ENCODE data around the gene NRM.
"Not testable (repeated sequence)": the region's sequence is repeated elsewhere in the genome, so short reads cannot be mapped to it uniquely, and the experiment has no call there.

Gene NRM

DNA sequence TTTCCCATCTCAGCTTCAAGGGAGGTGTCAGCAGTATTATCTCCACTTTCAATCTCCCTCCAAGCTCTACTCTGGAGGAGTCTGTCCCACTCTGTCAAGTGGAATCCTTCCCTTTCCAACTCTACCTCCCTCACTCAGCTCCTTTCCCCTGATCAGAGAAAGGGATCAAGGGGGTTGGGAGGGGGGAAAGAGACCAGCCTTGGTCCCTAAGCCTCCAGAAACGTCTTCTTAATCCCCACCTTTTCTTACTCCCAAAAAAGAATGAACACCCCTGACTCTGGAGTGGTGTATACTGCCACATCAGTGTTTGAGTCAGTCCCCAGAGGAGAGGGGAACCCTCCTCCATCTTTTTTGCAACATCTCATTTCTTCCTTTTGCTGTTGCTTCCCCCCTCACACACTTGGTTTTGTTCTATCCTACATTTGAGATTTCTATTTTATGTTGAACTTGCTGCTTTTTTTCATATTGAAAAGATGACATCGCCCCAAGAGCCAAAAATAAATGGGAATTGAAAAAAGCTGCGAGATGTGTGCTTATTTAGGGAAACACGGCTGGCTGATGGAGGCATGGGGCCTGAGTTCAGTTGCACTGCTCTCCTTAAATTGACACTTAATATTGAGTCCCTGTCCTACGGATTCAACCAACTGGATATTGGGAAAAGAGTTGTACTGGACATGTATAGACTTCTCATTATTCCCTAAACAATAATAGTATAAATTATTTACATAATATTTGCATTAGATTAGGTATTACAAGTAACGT lies 34.3 kb upstream of the NRM start (continued):
- TF ChIP-seq ZNF510 (tag by site-specific recombination; IDR thresholded peaks at IDR 0.05; ENCODE audit: insufficient replicate concordance) (no peak), YY2 (tag by site-specific recombination; IDR thresholded peaks at IDR 0.05) (no peak)
- TF ChIP-seq, protein P1, sequence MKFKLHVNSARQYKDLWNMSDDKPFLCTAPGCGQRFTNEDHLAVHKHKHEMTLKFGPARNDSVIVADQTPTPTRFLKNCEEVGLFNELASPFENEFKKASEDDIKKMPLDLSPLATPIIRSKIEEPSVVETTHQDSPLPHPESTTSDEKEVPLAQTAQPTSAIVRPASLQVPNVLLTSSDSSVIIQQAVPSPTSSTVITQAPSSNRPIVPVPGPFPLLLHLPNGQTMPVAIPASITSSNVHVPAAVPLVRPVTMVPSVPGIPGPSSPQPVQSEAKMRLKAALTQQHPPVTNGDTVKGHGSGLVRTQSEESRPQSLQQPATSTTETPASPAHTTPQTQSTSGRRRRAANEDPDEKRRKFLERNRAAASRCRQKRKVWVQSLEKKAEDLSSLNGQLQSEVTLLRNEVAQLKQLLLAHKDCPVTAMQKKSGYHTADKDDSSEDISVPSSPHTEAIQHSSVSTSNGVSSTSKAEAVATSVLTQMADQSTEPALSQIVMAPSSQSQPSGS (tag by site-specific recombination; IDR thresholded peaks at IDR 0.05; ENCODE audit: low read depth), result no peak

DNA sequence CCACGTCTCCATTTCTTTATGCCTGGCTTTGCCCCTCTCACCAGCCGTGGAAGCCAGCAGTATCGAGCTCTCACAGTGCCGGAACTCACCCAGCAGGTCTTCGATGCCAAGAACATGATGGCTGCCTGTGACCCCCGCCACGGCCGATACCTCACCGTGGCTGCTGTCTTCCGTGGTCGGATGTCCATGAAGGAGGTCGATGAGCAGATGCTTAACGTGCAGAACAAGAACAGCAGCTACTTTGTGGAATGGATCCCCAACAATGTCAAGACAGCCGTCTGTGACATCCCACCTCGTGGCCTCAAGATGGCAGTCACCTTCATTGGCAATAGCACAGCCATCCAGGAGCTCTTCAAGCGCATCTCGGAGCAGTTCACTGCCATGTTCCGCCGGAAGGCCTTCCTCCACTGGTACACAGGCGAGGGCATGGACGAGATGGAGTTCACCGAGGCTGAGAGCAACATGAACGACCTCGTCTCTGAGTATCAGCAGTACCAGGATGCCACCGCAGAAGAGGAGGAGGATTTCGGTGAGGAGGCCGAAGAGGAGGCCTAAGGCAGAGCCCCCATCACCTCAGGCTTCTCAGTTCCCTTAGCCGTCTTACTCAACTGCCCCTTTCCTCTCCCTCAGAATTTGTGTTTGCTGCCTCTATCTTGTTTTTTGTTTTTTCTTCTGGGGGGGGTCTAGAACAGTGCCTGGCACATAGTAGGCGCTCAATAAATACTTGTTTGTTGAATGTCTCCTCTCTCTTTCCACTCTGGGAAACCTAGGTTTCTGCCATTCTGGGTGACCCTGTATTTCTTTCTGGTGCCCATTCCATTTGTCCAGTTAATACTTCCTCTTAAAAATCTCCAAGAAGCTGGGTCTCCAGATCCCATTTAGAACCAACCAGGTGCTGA lies 33.3 kb upstream of the NRM start:
- H3K4me1 ChIP-seq (ENCODE audit: control insufficient read depth, insufficient read depth, low read length); H3K4me3 ChIP-seq (ENCODE audit: low read depth, low read length): not testable (repeated sequence)
- TF ChIP-seq, protein P2, sequence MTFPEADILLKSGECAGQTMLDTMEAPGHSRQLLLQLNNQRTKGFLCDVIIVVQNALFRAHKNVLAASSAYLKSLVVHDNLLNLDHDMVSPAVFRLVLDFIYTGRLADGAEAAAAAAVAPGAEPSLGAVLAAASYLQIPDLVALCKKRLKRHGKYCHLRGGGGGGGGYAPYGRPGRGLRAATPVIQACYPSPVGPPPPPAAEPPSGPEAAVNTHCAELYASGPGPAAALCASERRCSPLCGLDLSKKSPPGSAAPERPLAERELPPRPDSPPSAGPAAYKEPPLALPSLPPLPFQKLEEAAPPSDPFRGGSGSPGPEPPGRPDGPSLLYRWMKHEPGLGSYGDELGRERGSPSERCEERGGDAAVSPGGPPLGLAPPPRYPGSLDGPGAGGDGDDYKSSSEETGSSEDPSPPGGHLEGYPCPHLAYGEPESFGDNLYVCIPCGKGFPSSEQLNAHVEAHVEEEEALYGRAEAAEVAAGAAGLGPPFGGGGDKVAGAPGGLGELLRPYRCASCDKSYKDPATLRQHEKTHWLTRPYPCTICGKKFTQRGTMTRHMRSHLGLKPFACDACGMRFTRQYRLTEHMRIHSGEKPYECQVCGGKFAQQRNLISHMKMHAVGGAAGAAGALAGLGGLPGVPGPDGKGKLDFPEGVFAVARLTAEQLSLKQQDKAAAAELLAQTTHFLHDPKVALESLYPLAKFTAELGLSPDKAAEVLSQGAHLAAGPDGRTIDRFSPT (tag by site-specific recombination; IDR thresholded peaks at IDR 0.05), result 0 out of 2 replicates have a peak, but pooled peaks have one; percentile 1
- TF ChIP-seq, protein P3, sequence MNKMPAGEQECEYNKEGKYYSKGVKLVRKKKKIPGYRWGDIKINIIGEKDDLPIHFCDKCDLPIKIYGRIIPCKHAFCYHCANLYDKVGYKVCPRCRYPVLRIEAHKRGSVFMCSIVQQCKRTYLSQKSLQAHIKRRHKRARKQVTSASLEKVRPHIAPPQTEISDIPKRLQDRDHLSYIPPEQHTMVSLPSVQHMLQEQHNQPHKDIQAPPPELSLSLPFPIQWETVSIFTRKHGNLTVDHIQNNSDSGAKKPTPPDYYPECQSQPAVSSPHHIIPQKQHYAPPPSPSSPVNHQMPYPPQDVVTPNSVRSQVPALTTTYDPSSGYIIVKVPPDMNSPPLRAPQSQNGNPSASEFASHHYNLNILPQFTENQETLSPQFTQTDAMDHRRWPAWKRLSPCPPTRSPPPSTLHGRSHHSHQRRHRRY (tag by site-specific recombination; IDR thresholded peaks at IDR 0.05), result 0 out of 2 replicates have a peak, but pooled peaks have one; percentile 25
- TF ChIP-seq ZNF600 (tag by site-specific recombination; IDR thresholded peaks at IDR 0.05) (peak; percentile 50; the same call in 1 of the 2 replicates), ZNF664 (tag by site-specific recombination; IDR thresholded peaks at IDR 0.05) (peak; percentile 64)

DNA sequence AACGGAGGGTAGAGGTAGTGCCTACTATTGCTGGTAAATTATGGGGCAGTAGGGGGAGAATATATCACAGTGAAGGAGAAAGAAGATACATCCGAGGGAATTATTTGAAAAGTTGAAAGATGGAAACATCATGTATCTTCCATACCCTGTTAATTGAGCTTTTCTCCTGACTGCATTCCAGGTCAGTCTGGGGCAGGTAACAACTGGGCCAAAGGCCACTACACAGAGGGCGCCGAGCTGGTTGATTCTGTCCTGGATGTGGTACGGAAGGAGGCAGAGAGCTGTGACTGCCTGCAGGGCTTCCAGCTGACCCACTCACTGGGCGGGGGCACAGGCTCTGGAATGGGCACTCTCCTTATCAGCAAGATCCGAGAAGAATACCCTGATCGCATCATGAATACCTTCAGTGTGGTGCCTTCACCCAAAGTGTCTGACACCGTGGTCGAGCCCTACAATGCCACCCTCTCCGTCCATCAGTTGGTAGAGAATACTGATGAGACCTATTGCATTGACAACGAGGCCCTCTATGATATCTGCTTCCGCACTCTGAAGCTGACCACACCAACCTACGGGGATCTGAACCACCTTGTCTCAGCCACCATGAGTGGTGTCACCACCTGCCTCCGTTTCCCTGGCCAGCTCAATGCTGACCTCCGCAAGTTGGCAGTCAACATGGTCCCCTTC lies 32.5 kb upstream of the NRM start:
- peak overlapping the region; percentile 93 for H3K27ac ChIP-seq (ENCODE audit: extremely low read depth, low read depth, low read length)
- CTCF ChIA-PET, result interaction anchor here (0.5 to 18.7 kb wide), 43 partner anchors 9 to 364 kb away, joined by 3 to 692 read pairs (median 5); partner anchors contain the start of genes DHX16, NRM and VARS2
- TF ChIP-seq, protein P2 (tag by site-specific recombination; IDR thresholded peaks at IDR 0.05), result 0 out of 2 replicates have a peak, but pooled peaks have one; percentile 12
- H3K9me3 ChIP-seq (ENCODE audit: control insufficient read depth, insufficient read depth, low read depth, low read length); H3K4me1 ChIP-seq (ENCODE audit: control insufficient read depth, insufficient read depth, low read length); H3K4me3 ChIP-seq (ENCODE audit: low read depth, low read length): not testable (repeated sequence)
- POLR2A ChIA-PET, result interaction anchor here (0.7 to 10.1 kb wide), 10 partner anchors 7 to 126 kb away, joined by 3 to 235 read pairs (median 7); partner anchors contain the start of gene NRM
- H3K36me3 ChIP-seq (ENCODE audit: control insufficient read depth in 2 of 2, insufficient read depth in 1 of 2, low read length in 2 of 2), result peaks cover 15 to 56% of the 10 kb centered on the region in 2 experiments

More for the DNA sequence above, 33.3 kb upstream of the NRM start:
- H3K36me3 ChIP-seq (ENCODE audit: control insufficient read depth in 2 of 2, insufficient read depth in 1 of 2, low read length in 2 of 2), result peaks cover 15 to 61% of the 10 kb centered on the region in 2 experiments
- H3K9me3 ChIP-seq (ENCODE audit: control insufficient read depth, insufficient read depth, low read depth, low read length), result not testable (repeated sequence)
- peak overlapping the region; percentile 46 for H3K27ac ChIP-seq (ENCODE audit: extremely low read depth, low read depth, low read length)
- ChIA-PET CTCF (interaction anchor here (0.6 to 18.7 kb wide), 16 partner anchors 8 to 124 kb away, joined by 3 to 692 read pairs (median 5); partner anchors contain the start of gene DHX16), POLR2A (interaction anchor here (0.8 to 10.1 kb wide), 8 partner anchors 19 to 224 kb away, joined by 3 to 235 read pairs (median 6); partner anchors contain the start of genes DHX16, IER3 and NRM)
